Tibial artery (tissue), 4 donors: ENCODE results near the gene GRB10.

Experiments
- DNase-seq, 2 donors: peaks; one replicate each; pipeline ENCODE4 v3.0.0-alpha.2; 2019
- H3K27ac ChIP-seq, 2 donors: fragments of 200-600 bp; sonication (generic) in 1 of 2; 1 replicate in 1 of 2; 2 replicates in 1 of 2; pipeline ENCODE4 v1.5.1; 2018 to 2019; ENCODE audit warnings: mild to moderate bottlenecking in 1 of 2
- H3K27me3 ChIP-seq, 2 donors: fragments of 200-600 bp; sonication (generic) in 1 of 2; one replicate each; pipeline versions ENCODE4 v1.5.1 to v1.6.0; 2016 to 2019
- H3K36me3 ChIP-seq, 3 donors: fragments of 200-600 bp; sonication (generic) in 2 of 3; one replicate each; pipeline ENCODE4 v1.5.1; 2016 to 2019; ENCODE audit warnings: mild to moderate bottlenecking in 2 of 3
- H3K4me1 ChIP-seq, 4 donors: fragments of 200-600 bp; sonication (generic) in 2 of 4; 1 replicate in 3 of 4; 2 replicates in 1 of 4; pipeline ENCODE4 v1.5.1; 2016 to 2019
- H3K4me3 ChIP-seq, 2 donors: fragments of 200-600 bp; sonication (generic) in 1 of 2; 1 replicate in 1 of 2; 2 replicates in 1 of 2; pipeline ENCODE4 v1.5.1; 2018 to 2019; ENCODE audit warnings: mild to moderate bottlenecking in 2 of 2
- H3K9me3 ChIP-seq, 3 donors: fragments of 200-600 bp; sonication (generic) in 1 of 3; one replicate each; pipeline ENCODE4 v1.5.1; 2016 to 2019
- intact Hi-C: fragments of 100-400 bp; cut with DNase I; formaldehyde crosslinking; loops from one replicate; pipeline ENCODE4 v1.15.0; 2023; ENCODE audit warnings: low total_unique reads
- TF ChIP-seq, protein P1 (sequence below), 2 experiments: fragments of 200-600 bp in 1 of 2; fragments of 450-650 bp in 1 of 2; IDR thresholded peaks; one replicate each; pipeline ENCODE4 v1.5.1; 2017 to 2019; ENCODE audit warnings: antibody characterized with exemption in 2 of 2, mild to moderate bottlenecking in 1 of 2, moderate library complexity in 1 of 2

The GRB10 gene

GRCh38 chr7:50751146-50751545 lies 31.6 kb downstream of the GRB10 start:
- Histone ChIP-seq H3K9me3 (no peaks in the 10 kb centered on the region), H3K36me3 (peaks cover 0 to 35% (median 11%) of the 10 kb centered on the region in 3 donors), H3K4me1 (peaks cover 0 to 18% (median 5%) of the 10 kb centered on the region in 4 donors), H3K27ac (no peak overlapping the region), H3K27me3 (no peaks in the 10 kb centered on the region), H3K4me3 (no peak overlapping the region)
- DNase-seq = no peak
- TF ChIP-seq, protein P1, sequence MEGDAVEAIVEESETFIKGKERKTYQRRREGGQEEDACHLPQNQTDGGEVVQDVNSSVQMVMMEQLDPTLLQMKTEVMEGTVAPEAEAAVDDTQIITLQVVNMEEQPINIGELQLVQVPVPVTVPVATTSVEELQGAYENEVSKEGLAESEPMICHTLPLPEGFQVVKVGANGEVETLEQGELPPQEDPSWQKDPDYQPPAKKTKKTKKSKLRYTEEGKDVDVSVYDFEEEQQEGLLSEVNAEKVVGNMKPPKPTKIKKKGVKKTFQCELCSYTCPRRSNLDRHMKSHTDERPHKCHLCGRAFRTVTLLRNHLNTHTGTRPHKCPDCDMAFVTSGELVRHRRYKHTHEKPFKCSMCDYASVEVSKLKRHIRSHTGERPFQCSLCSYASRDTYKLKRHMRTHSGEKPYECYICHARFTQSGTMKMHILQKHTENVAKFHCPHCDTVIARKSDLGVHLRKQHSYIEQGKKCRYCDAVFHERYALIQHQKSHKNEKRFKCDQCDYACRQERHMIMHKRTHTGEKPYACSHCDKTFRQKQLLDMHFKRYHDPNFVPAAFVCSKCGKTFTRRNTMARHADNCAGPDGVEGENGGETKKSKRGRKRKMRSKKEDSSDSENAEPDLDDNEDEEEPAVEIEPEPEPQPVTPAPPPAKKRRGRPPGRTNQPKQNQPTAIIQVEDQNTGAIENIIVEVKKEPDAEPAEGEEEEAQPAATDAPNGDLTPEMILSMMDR (IDR thresholded peaks at IDR 0.05) = no peak
- intact Hi-C loops = no loop called here

DNA sequence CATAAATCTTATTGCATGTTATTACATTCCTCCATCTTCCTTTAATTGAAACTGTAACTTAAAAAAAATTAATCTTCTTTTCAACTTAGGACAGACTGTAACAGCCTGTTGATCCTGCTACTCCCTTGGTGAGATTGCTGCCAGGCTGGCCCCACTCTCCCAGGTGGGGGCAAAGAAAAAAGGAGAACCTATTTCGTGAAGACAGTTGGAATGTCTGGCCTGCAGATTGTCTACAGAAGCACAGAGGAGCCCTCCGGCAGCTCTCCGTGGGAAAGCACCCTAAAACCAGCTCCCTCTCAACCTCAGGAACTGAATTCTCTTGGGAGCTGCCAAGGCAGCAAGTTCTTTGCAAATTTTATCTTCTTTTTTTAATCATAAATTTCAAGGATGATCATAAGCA lies 32.8 kb downstream of the GRB10 start:
- H3K4me3 ChIP-seq = no peak overlapping the region
- TF ChIP-seq, protein P1 (IDR thresholded peaks at IDR 0.05) = no peak
- no peaks in the 10 kb centered on the region for H3K27me3 ChIP-seq
- intact Hi-C loops = no loop called here
- DNase-seq = no peak
- no peak overlapping the region for H3K27ac ChIP-seq
- H3K36me3 ChIP-seq = peaks cover 0 to 26% (median 11%) of the 10 kb centered on the region in 3 donors
- no peaks in the 10 kb centered on the region for H3K9me3 ChIP-seq
- peaks cover 0 to 10% (median 1%) of the 10 kb centered on the region in 4 donors for H3K4me1 ChIP-seq

GRCh38 chr7:50748472-50748871 lies 34.2 kb downstream of the GRB10 start:
- Histone ChIP-seq H3K4me3 (no peak overlapping the region), H3K4me1 (no peaks in the 10 kb centered on the region), H3K27ac (no peak overlapping the region), H3K36me3 (peaks cover 0 to 21% (median 11%) of the 10 kb centered on the region in 3 donors), H3K27me3 (no peaks in the 10 kb centered on the region), H3K9me3 (no peaks in the 10 kb centered on the region)
- TF ChIP-seq, protein P1 (IDR thresholded peaks at IDR 0.05) = no peak
- intact Hi-C loops = no loop called here
- no peak for DNase-seq

DNA sequence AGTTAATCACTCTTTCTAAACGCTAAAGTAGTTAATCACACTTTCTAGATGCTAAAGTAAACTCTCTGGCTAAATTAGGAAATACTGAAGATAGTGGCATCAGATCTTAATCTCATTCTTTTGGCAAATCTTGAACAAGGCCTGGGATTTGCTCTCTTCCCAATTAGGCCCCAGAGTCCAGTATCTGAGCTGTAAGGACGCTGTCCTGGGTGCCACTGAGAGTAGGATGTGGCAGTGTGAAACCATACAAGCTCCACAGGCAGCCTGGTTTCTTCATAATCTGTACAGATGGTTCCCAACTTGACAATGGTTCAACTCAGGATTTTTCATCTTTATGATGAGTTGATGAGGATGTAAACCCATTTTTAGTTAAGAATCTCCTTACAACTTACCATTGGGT lies 36.9 kb downstream of the GRB10 start:
- Histone ChIP-seq H3K36me3 (peaks cover 0 to 18% (median 11%) of the 10 kb centered on the region in 3 donors), H3K9me3 (no peaks in the 10 kb centered on the region), H3K27ac (no peak overlapping the region), H3K27me3 (no peaks in the 10 kb centered on the region), H3K4me1 (no peaks in the 10 kb centered on the region), H3K4me3 (no peak overlapping the region)
- DNase-seq = no peak
- TF ChIP-seq, protein P1 (IDR thresholded peaks at IDR 0.05) = no peak
- intact Hi-C loops = no loop called here

DNA sequence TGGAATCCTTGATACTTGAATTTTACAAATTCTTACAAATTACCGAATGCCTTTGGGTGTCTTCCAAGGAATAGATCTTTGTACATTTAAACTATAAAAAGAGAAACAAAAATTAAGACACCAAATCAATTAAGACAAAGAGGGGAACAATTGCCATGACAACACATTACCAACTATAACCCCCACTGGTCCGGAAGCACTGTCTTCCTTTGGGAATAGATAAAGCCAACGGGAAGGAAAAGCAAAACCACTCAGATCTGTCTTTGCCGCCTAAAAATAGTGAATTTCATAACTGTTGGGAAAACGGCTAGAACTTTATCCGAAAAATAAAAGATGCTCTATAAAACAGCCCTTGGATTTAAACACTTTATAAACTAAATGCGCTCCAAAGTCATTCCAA lies 37.4 kb downstream of the GRB10 start:
- Histone ChIP-seq H3K9me3 (no peaks in the 10 kb centered on the region), H3K4me1 (no peaks in the 10 kb centered on the region), H3K4me3 (no peak overlapping the region), H3K36me3 (peaks cover 0 to 18% (median 11%) of the 10 kb centered on the region in 3 donors), H3K27ac (no peak overlapping the region), H3K27me3 (no peaks in the 10 kb centered on the region)
- intact Hi-C loops = no loop called here
- no peak for DNase-seq
- TF ChIP-seq, protein P1 (IDR thresholded peaks at IDR 0.05) = no peak

DNA sequence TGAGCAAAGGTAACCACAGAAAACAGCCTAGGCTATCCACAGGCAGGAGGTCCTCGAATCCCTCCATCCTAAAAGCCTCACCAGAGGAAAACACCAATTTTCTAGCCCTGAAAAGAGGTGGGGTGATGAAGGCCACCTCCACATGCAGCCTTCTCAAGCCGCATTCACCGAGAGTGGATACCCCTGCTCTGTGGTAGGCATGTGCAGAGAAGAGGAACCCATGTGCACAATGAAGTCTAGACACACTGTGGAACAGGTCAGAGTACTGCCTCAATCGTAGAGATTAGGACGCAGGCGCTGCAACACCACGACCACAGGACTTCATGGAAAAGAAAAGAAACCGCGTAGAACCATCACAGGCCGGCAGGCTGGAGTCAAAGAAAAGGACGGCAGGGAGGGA lies 38.8 kb downstream of the GRB10 start:
- H3K36me3 ChIP-seq = peaks cover 0 to 18% (median 11%) of the 10 kb centered on the region in 3 donors
- no peaks in the 10 kb centered on the region for H3K4me1 ChIP-seq
- DNase-seq = no peak
- TF ChIP-seq, protein P1 (IDR thresholded peaks at IDR 0.05) = no peak
- no peaks in the 10 kb centered on the region for H3K9me3 ChIP-seq
- no peak overlapping the region for H3K4me3 ChIP-seq
- no peaks in the 10 kb centered on the region for H3K27me3 ChIP-seq
- H3K27ac ChIP-seq = no peak overlapping the region
- intact Hi-C loops = no loop called here
